GM19239 (cell line): ENCODE measurements around the gene SYCP1.
"Not testable (repeated sequence)": the region's sequence is repeated elsewhere in the genome, so short reads cannot be mapped to it uniquely, and the experiment has no call there.

Experiments
- DNase-seq: peaks from one replicate; pipeline ENCODE4 v3.0.0; 2011; ENCODE audit warnings: low spot score; ENCODE audit not compliant: insufficient read length
- FAIRE-seq: peaks from 2 replicates; lab custom pipeline; 2011; peaks lifted over from hg19 to GRCh38; lab: Jason Lieb, UNC

Gene SYCP1

GRCh38 chr1:114854693-114855320, at the start of gene SYCP1:
SYCP1 (plus strand) TSS chr1:114854863; CDS start chr1:114855465, 602 bp downstream.
- no peak for FAIRE-seq
- no peak for DNase-seq

GRCh38 chr1:114819869-114820268, 34.8 kb upstream of the SYCP1 start:
- FAIRE-seq = no peak
- DNase-seq = no peak

- no peak for DNase-seq
- no peak for FAIRE-seq
These were observed 34.3 kb upstream of the SYCP1 start for GRCh38 chr1:114820392-114820791.

GRCh38 chr1:114821978-114822377, 32.7 kb upstream of the SYCP1 start:
- no peak for DNase-seq
- no peak for FAIRE-seq

- no peak for DNase-seq
- no peak for FAIRE-seq
These were observed 26.4 kb upstream of the SYCP1 start for GRCh38 chr1:114828251-114828650.

GRCh38 chr1:114830075-114830474, 24.6 kb upstream of the SYCP1 start:
- not testable (repeated sequence) for DNase-seq, FAIRE-seq

- DNase-seq = no peak
- FAIRE-seq = no peak
These were observed 23.2 kb upstream of the SYCP1 start for GRCh38 chr1:114831276-114831994.

GRCh38 chr1:114832057-114832456, 22.6 kb upstream of the SYCP1 start:
- no peak for DNase-seq
- FAIRE-seq = no peak

- FAIRE-seq (no peak), DNase-seq (no peak)
These were observed 21.2 kb upstream of the SYCP1 start for GRCh38 chr1:114833421-114833820.

GRCh38 chr1:114844270-114844669, 10.4 kb upstream of the SYCP1 start:
- DNase-seq = no peak
- no peak for FAIRE-seq

- FAIRE-seq (no peak), DNase-seq (no peak)
These were observed 1.1 kb upstream of the SYCP1 start for GRCh38 chr1:114853584-114853983.

- FAIRE-seq (no peak), DNase-seq (no peak)
These were observed 6.7 kb downstream of the SYCP1 start for GRCh38 chr1:114861384-114861783.

- no peak for FAIRE-seq
- no peak for DNase-seq
These were observed 37.7 kb downstream of the SYCP1 start for GRCh38 chr1:114892194-114892918.

GRCh38 chr1:114896795-114897194, 42.1 kb downstream of the SYCP1 start:
- no peak for FAIRE-seq

GRCh38 chr1:114901814-114902213, 47.2 kb downstream of the SYCP1 start:
- FAIRE-seq (no peak), DNase-seq (no peak)

More at GRCh38 chr1:114896795-114897194, 42.1 kb downstream of the SYCP1 start:
- DNase-seq = no peak

GRCh38 chr1:114902343-114902742, 47.7 kb downstream of the SYCP1 start:
- no peak for DNase-seq
- FAIRE-seq = no peak

- FAIRE-seq (no peak), DNase-seq (no peak)
These were observed 48.8 kb downstream of the SYCP1 start for GRCh38 chr1:114903480-114903879.

GRCh38 chr1:114915720-114916119, 61.1 kb downstream of the SYCP1 start:
- DNase-seq, FAIRE-seq: not testable (repeated sequence)

GRCh38 chr1:114926607-114927006, 71.9 kb downstream of the SYCP1 start:
- FAIRE-seq = no peak
- DNase-seq = no peak

- no peak for DNase-seq
- no peak for FAIRE-seq
These were observed 72.7 kb downstream of the SYCP1 start for GRCh38 chr1:114927401-114927800.

- DNase-seq (no peak), FAIRE-seq (no peak)
These were observed 101.9 kb downstream of the SYCP1 start for GRCh38 chr1:114956570-114956969.
